GM12878 (cell line): ENCODE data around the gene BAZ1B. TPM values are rescaled to one million over a fixed set of nuclear protein-coding genes. Genes with fewer than 3 reads are reported as not detected.
A peak's percentile ranks its signal among the peaks of the same experiment; 100 is the strongest.

Experiments used
- BHLHE40 ChIP-seq, 2 experiments: fragments of 450-650 bp in 1 of 2; IDR thresholded peaks; 2 replicates each; pipeline ENCODE4 v1.6.1; 2011 to 2017; ENCODE audit warnings: low read depth in 2 of 2, borderline replicate concordance in 1 of 2, improper control_type of control experiment in 1 of 2, low read length in 1 of 2, mild to moderate bottlenecking in 1 of 2
- CUX1 ChIP-seq: IDR thresholded peaks from 2 replicates; pipeline ENCODE4 v1.6.1; 2012; ENCODE audit warnings: improper control_type of control experiment, low read depth, low read length; ENCODE audit not compliant: insufficient replicate concordance
- E2F4 ChIP-seq: IDR thresholded peaks from 2 replicates; pipeline ENCODE4 v1.6.1; 2012; ENCODE audit warnings: low read depth, low read length, improper control_type of control experiment
- IKZF1 ChIP-seq: fragments of 450-650 bp; conservative IDR thresholded peaks from 2 replicates; pipeline ENCODE4 v1.6.1; 2017; ENCODE audit warnings: antibody characterized with exemption, mild to moderate bottlenecking
- IKZF2 ChIP-seq, 2 experiments: fragments of 450-650 bp; IDR thresholded peaks; 2 replicates each; pipeline ENCODE4 v1.6.1; 2017; ENCODE audit warnings: mild to moderate bottlenecking in 2 of 2, moderate library complexity in 2 of 2
- IRF4 ChIP-seq: IDR thresholded peaks from 2 replicates; pipeline ENCODE4 v1.6.1; 2011; ENCODE audit warnings: low read depth, low read length
- JUNB ChIP-seq: IDR thresholded peaks from 2 replicates; pipeline ENCODE4 v1.6.1; 2016; ENCODE audit warnings: antibody characterized with exemption, mild to moderate bottlenecking
- JUND ChIP-seq: IDR thresholded peaks from 2 replicates; pipeline ENCODE4 v1.6.1; 2012; ENCODE audit warnings: low read depth, mild to moderate bottlenecking, low read length, improper control_type of control experiment, moderate library complexity
- MAX ChIP-seq: IDR thresholded peaks from 2 replicates; pipeline ENCODE4 v1.6.1; 2012; ENCODE audit warnings: low read depth, low read length, improper control_type of control experiment
- MTA2 ChIP-seq: fragments of 450-650 bp; IDR thresholded peaks from 2 replicates; pipeline ENCODE4 v1.6.1; 2016; ENCODE audit warnings: low read depth, mild to moderate bottlenecking, moderate library complexity
- MXI1 ChIP-seq: fragments of 150-350 bp; IDR thresholded peaks from 2 replicates; pipeline ENCODE4 v1.6.1; 2011; ENCODE audit warnings: low read depth, mild to moderate bottlenecking, inconsistent platforms, low read length, improper control_type of control experiment
- PBX3 ChIP-seq: IDR thresholded peaks from 2 replicates; pipeline ENCODE4 v1.6.1; 2011; ENCODE audit warnings: mild to moderate bottlenecking, low read depth, low read length, moderate library complexity; ENCODE audit not compliant: insufficient replicate concordance
- RELA ChIP-seq: fragments of 450-650 bp; IDR thresholded peaks from 2 replicates; pipeline ENCODE4 v1.8.0; 2014; ENCODE audit warnings: borderline replicate concordance; ENCODE audit not compliant: partially characterized antibody
- SUZ12 ChIP-seq: fragments of 200-600 bp; sonication (generic); IDR thresholded peaks from one replicate; pipeline ENCODE4 v1.6.1; 2018; ENCODE audit warnings: antibody characterized with exemption, mild to moderate bottlenecking; ENCODE audit not compliant: unreplicated experiment
- ZBTB4 ChIP-seq: fragments of 450-650 bp; formaldehyde crosslinking; IDR thresholded peaks from 2 replicates; pipeline ENCODE4 v1.4.0; 2022; ENCODE audit warnings: mild to moderate bottlenecking, moderate library complexity
- polyA plus RNA-seq, 11 experiments: library from polyadenylated mRNA; depleted of rRNA in 4 of 11; unstranded in 6 of 11; stranded (reverse) in 5 of 11; fragments of >200 nt; fragmentation: Nextera tagmentation in 4 of 11; fragmentation: Illumina TruSeq in 1 of 11; extraction: Ambion mirVana in 4 of 11; extraction: Trizol in 1 of 11; gene quantifications; 1 replicate in 1 of 11; 2 replicates in 10 of 11; pipeline versions ENCODE4 v1.2.1 to v1.2.3, GENCODE V29; 2011 to 2016; ENCODE audit warnings: inconsistent platforms in 2 of 11, missing spikeins in 2 of 11, low read depth in 1 of 11
- total RNA-seq, 4 experiments: library from RNA; depleted of rRNA in 3 of 4; stranded (reverse); fragments of >200 nt in 3 of 4; fragmentation: Illumina TruSeq in 1 of 4; extraction: Trizol in 1 of 4; gene quantifications; 2 replicates each; pipeline versions ENCODE4 v1.2.1 to v1.2.3, GENCODE V29; 2013 to 2021

BAZ1B gene
- total and polyA plus RNA-seq, 10 of the 15 experiments (the other 5 are each of a cell fraction or from before 2014, with no cell fraction given), result 14.0 to 77.4 (median 36.2) TPM

GRCh38 chr7:73522105-73522872 is at the start of gene BAZ1B (continued):
- TF ChIP-seq IKZF2 (IDR thresholded peaks at IDR 0.05) (no peak), BHLHE40 (IDR thresholded peaks at IDR 0.05; ENCODE audit: borderline replicate concordance in 1 of 2, low read depth in 2 of 2, low read length in 1 of 2) (peak; percentile 29 to 82; a peak in 3 of 4 replicates), SUZ12 (no peak), E2F4 (peak; percentile 78), MTA2 (peak; percentile 89), MXI1 (peak; percentile 78), RELA (peak; percentile 75), ZBTB4 (CRISPR knock-in tag) (no peak), MAX (peak; percentile 47; the same call in 1 of the 2 replicates), CUX1 (no peak), JUND (no peak), IKZF1 (peak; percentile 89), PBX3 (peak; percentile 98), JUNB (no peak), IRF4 (no peak)
